Skin of body (tissue), 2 donors: ENCODE measurements around the gene DYTN. TPM values are rescaled to one million over a fixed set of nuclear protein-coding genes. Genes with fewer than 3 reads are reported as not detected.

Source experiments
- DNase-seq: peaks from one replicate; lab custom pipeline; 2025; lab: John Stamatoyannopoulos, UW
- total RNA-seq: library from RNA; depleted of rRNA; stranded (reverse); fragments of >200 nt; gene quantifications from one replicate; pipeline ENCODE4 v1.2.3, GENCODE V29; 2014

DYTN gene
- total RNA-seq, 1 donor from 2014 or later, result not detected

DNA sequence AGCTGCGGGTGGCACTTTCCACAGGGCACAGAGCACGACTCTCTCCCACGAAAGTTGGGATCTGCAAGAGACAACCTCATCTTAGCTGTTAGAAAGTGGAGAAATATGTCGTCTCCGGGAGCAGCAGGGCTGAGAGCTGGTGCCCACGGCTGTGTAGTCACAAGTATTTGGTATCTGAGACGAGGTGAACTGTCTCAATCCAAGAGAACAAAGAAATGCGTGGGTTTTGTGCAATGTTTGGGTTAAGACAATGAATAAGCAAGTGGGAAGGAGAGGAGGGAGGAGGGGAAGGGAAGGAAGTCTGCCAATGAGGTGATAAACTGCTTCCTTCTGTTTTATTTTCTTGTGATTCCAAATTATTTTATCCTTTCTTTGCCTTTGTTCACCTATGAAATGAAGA lies 18.0 kb downstream of the DYTN start:
- no peak for DNase-seq

GRCh38 chr2:206698811-206699210 lies 19.4 kb downstream of the DYTN start:
- DNase-seq, result no peak

DNA sequence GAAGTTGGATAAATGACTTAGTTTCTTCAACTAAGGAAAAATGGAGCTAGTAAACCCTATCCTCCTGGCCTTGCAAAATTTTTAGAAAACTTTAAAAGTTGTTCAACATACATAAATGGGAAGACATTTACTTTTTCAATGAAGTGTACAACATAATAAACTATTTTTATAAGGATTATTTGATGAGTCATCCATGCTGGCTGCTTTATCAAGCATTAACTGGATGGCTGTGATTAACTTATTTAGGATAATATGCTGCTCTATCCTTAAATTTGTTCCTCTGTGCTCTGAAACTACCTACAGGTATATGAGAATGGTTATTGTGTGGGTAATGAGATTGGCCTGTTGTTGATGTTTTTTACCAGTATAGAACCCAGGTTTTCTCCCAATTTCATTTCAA lies 21.3 kb downstream of the DYTN start:
- no peak for DNase-seq

DNA sequence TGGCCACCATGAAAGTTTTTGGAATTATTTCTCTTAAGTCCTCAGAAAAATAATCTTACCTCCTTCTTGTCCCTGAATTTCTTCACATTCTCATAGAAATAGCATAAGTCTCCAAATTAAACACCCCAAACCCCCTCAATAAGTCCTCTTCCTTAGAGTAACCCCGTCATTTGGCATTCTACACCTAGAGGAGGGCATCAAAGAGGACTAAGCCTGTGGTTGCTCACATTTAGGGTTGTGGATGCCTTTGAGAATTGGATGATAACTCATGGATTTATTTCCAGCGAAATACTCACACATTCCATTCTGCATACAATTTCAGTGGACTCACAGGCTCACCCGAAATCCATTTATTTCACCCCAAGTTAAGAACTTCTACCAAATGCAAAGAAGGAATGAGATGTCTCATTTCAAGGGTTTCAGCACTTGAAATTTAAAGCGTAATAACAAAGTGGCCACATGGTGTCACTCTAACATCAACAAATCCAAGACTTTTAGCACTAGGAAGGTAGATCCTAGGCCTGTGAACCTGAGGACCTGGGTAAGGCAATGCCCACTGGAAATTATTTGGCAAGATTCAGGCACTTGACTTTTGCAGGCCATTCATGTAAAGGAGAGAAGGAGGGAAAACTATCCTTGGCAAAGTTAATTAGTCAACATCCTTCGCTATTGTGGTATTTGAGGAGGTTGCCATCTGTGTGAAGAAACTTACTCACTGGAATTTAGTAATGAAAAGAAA lies 24.6 kb downstream of the DYTN start:
- DNase-seq, result peak; percentile 26

GRCh38 chr2:206692971-206693370 lies 25.2 kb downstream of the DYTN start:
- DNase-seq, result no peak

DNA sequence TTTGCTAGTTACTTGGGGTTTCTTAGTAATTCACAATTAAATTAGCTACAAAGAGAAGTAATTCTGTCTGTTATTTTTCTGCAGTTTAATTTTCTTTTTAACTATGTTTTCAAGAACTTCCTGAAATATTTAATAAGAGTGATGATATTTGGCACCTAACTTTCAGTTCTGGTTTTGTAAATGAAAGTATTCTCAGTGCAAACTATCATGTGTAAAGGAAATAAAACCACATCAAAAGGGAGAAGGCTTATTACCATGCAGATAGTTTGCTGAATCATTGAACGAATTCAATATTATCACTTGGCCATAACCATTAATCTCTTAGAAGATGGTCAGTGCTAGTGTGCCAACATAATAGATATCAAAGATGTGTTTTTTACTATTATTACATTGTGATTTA lies 29.2 kb downstream of the DYTN start:
- no peak for DNase-seq

DNA sequence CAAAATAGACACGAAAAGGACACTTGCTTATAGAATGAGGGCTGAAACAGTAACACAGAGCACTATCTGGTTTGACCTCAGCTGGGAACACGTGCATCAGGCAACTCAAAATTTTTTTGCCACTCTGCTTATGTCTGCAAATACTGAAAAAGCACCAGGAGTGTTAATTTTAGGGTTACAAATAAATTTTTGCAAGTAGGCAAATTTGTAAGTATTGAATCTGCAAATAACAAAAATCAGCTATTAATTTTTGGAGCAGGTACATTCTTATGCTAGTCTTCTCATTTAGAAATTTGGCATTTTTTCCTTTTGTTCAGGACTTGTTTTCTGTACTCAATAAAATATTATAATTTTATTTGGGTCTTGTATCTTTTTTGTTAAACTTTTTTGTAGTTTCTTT lies 29.7 kb downstream of the DYTN start:
- DNase-seq, result no peak

GRCh38 chr2:206683546-206683945 lies 34.6 kb downstream of the DYTN start:
- no peak for DNase-seq

DNA sequence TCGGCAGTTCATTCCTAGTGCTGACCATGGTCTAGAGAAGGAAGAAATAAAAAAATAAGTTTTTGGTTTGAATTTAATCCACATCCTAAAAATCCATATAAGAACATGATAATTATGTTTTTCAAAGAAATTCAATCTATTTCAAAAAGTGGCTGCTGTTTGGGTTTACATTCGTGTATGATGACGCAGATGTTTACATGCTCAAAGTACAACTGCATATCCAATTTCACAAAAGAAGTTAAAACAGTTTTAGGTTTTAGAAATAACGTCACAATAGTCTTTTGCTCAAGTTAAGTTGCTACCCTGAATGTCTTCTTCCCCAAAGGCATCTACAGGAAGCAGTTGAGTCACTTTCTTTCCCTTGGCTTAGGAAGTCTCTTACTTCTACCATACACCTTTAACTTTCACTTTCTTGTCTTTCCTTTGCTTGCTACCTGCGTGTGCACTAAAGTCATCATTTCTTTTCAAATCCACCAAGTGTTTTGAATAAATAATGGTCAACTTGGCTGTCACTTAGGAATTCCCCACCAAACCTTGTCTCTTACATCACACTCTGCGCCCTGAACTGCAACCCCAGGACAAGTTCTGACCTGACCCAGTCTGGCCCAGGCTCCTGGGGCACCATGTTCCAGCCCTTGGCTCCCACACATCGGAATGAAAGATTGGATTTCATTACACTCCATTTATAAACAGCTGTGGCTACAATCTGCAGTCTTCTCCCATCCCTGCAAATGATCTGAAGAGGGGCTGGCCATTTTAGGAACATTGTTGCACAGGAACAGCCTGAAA lies 47.5 kb downstream of the DYTN start:
- DNase-seq, result no peak

GRCh38 chr2:206665251-206665650 lies 52.9 kb downstream of the DYTN start:
- no peak for DNase-seq

GRCh38 chr2:206657087-206657486 lies 61.1 kb downstream of the DYTN start:
- no peak for DNase-seq

GRCh38 chr2:206647985-206648384 lies 70.2 kb downstream of the DYTN start:
- no peak for DNase-seq

DNA sequence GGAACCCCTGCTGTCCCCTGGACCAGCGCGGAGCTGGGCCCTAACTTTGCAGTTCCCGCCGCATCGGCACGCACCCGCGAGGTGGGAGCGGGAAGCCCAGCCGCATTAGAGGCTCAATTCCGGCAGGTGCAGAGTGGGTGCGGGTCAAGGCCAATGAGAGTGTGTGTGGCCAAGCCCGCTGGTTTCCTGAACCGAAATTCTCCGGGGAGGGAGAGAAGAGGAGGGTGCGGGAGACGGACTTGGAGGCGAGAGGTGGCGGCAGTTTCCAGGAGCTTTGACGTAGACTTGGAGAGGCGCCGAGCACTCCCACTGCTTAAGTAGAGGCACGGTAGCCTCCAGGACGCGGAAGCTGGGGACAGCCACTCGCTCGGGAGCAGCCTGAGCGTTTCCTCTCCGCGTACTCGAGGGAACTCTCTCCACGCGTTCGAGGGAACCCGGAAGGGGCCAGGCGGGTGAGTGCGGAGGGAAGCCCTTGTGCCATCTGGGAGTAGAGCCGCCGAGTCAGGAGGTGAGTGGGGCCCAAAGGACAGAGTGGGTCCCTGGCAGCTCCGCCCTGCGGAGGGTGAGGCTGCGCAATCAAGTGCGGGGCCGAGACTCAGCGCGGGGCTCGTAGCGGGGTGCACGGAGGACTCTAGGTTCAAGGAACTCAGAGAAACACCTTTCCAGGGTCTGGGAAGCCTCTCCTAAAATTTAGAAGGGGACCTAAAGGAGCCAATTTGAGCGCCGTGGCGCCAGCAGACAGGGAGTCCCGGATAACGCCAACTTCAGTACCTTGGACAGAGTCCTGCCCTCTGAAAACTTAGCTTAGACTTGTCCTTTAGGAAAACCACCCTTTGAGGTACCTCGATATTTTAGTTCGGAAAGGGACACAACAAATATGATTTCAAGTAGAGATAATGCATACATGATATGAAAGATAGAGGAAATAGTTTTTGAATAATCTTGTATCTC lies 75.8 kb downstream of the DYTN start, which contains the start of gene FAM237A:
Gene FAM237A (plus strand): TSS at position 413 of the 951 bp plus-strand sequence. CDS start 1,750 bp downstream, outside the sequence.
- DNase-seq, result no peak

DNA sequence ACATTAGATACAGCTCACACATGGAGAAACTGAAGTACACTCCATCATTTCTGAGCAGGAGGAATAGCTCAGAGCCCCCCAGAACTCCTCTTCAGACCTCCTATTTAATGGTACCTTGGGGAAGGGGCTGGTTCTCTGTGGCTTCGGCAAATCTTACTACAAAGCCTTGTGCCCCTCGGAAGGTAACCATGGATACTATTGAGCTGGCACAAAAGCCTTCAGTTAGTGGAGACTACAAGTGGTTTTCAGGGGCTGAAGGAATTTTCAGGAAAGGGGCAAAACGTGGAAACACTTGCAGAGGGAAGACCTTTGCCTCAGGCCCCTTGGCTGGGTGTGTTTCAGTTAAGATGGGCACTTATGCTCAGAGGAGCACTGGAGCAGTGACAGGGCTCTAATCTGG lies 77.0 kb downstream of the DYTN start:
- no peak for DNase-seq

- DNase-seq, result no peak
Observed at GRCh38 chr2:206639636-206640035, 78.6 kb downstream of the DYTN start.

- DNase-seq, result no peak
Observed at GRCh38 chr2:206635015-206635414, 83.2 kb downstream of the DYTN start.

- DNase-seq, result no peak
Observed at GRCh38 chr2:206631340-206631739, 86.9 kb downstream of the DYTN start.

GRCh38 chr2:206627632-206628031 lies 90.6 kb downstream of the DYTN start:
- DNase-seq, result no peak

- DNase-seq, result no peak
Observed at GRCh38 chr2:206626108-206626507, 92.1 kb downstream of the DYTN start.

GRCh38 chr2:206619011-206619410 lies 99.2 kb downstream of the DYTN start:
- DNase-seq, result no peak

DNA sequence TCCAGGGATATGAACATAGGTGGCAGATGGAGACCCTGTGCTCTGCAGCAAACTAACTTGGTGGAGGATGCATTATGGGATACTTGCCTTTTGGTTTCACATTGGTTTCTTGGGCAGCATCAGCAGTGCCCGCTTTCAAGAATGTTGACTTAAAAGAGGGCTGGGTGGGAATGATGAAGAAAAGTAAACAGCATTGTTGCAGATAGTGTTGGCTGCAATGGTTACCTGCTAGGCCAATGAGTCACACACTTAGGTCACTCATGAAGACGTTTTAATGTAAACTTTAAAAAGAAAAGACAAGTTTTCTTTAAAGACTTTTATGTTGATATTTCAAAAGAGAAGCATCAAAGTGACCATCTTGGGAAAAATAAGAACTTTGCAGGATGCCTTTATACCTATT lies 102.0 kb downstream of the DYTN start:
- no peak for DNase-seq
